ENCODE results near the gene RPL13. TPM values are rescaled to one million over a fixed set of nuclear protein-coding genes. Genes with fewer than 3 reads are reported as not detected.

Gene RPL13
- 2,174 and 2,182 TPM in 2 replicates for total RNA-seq

- intact Hi-C loops (cut with micrococcal nuclease), result loop anchor here (1.0 to 10.0 kb wide), 5 partner anchors 55 to 304 kb away; partner anchors contain the start of genes ANKRD11, CHMP1A, SPATA33 and VPS9D1
These were observed at the start of gene RPL13 for GRCh38 chr16:89560378-89561141. Gene RPL13 (plus strand): TSS chr16:89560682. CDS start chr16:89560960, 278 bp downstream.

- intact Hi-C loops (cut with micrococcal nuclease), result no loop called here
These were observed 49.1 kb upstream of the RPL13 start for GRCh38 chr16:89511374-89511773.

- intact Hi-C loops (cut with micrococcal nuclease), result no loop called here
These were observed 48.0 kb upstream of the RPL13 start for GRCh38 chr16:89512453-89512852.

GRCh38 chr16:89517128-89517527 is 43.4 kb upstream of the RPL13 start:
- intact Hi-C loops (cut with micrococcal nuclease), result no loop called here

GRCh38 chr16:89519881-89520280 is 40.6 kb upstream of the RPL13 start:
- intact Hi-C loops (cut with micrococcal nuclease), result no loop called here

GRCh38 chr16:89522287-89522686 is 38.2 kb upstream of the RPL13 start:
- intact Hi-C loops (cut with micrococcal nuclease), result no loop called here

GRCh38 chr16:89523680-89524344 is 36.7 kb upstream of the RPL13 start:
- intact Hi-C loops (cut with micrococcal nuclease), result no loop called here

GRCh38 chr16:89525146-89525913 is 35.2 kb upstream of the RPL13 start:
- intact Hi-C loops (cut with micrococcal nuclease), result no loop called here

GRCh38 chr16:89529097-89529496 is 31.4 kb upstream of the RPL13 start:
- intact Hi-C loops (cut with micrococcal nuclease), result no loop called here

GRCh38 chr16:89530401-89531381 is 29.8 kb upstream of the RPL13 start:
- intact Hi-C loops (cut with micrococcal nuclease), result no loop called here

GRCh38 chr16:89531821-89532526 is 28.5 kb upstream of the RPL13 start:
- intact Hi-C loops (cut with micrococcal nuclease), result no loop called here

GRCh38 chr16:89534252-89534756 is 26.2 kb upstream of the RPL13 start:
- intact Hi-C loops (cut with micrococcal nuclease), result loop anchor here (2.0 kb wide), 1 partner anchor 44 kb away; the partner anchor contains the start of gene ANKRD11

GRCh38 chr16:89536371-89536770 is 24.1 kb upstream of the RPL13 start:
- intact Hi-C loops (cut with micrococcal nuclease), result no loop called here

GRCh38 chr16:89536886-89537548 is 23.5 kb upstream of the RPL13 start:
- intact Hi-C loops (cut with micrococcal nuclease), result no loop called here

GRCh38 chr16:89537549-89537925 is 22.9 kb upstream of the RPL13 start:
- intact Hi-C loops (cut with micrococcal nuclease), result no loop called here

GRCh38 chr16:89538286-89538685 is 22.2 kb upstream of the RPL13 start:
- intact Hi-C loops (cut with micrococcal nuclease), result no loop called here

GRCh38 chr16:89540557-89540956 is 19.9 kb upstream of the RPL13 start:
- intact Hi-C loops (cut with micrococcal nuclease), result no loop called here

- intact Hi-C loops (cut with micrococcal nuclease), result no loop called here
These were observed 18.7 kb upstream of the RPL13 start for GRCh38 chr16:89541792-89542191.

- intact Hi-C loops (cut with micrococcal nuclease), result no loop called here
These were observed 16.4 kb upstream of the RPL13 start for GRCh38 chr16:89544113-89544512.

Data from T-helper 2 cell treated with Interferon-gamma antibody and Interleukin-4, amounts not matched to agents 100 ng/mL and 5 ng/mL, for 36 hours (primary cell).